Measurements from ENCODE around the gene CHST3. TPM values are rescaled to one million over a fixed set of nuclear protein-coding genes. Genes with fewer than 3 reads are reported as not detected.
"Not testable (repeated sequence)": the region's sequence is repeated elsewhere in the genome, so short reads cannot be mapped to it uniquely, and the experiment has no call there.

CHST3 gene
- total RNA-seq, 1 experiment from 2014 or later, result 9.4 TPM

- not testable (repeated sequence) for DNase-seq (ENCODE audit: low read depth)
Observed at GRCh38 chr10:71988895-71989294, 24.7 kb downstream of the CHST3 start.

- DNase-seq (ENCODE audit: low read depth), result no peak
Observed at GRCh38 chr10:71989661-71990454, 25.7 kb downstream of the CHST3 start.

- no peak for DNase-seq (ENCODE audit: low read depth)
Observed at GRCh38 chr10:71990706-71991269, 26.6 kb downstream of the CHST3 start.

GRCh38 chr10:71995449-71995848 is 31.3 kb downstream of the CHST3 start:
- no peak for DNase-seq (ENCODE audit: low read depth)

- no peak for DNase-seq (ENCODE audit: low read depth)
Observed at GRCh38 chr10:71995887-71996575, 31.8 kb downstream of the CHST3 start.

GRCh38 chr10:71996592-71997371 is 32.6 kb downstream of the CHST3 start:
- peak; percentile 31 for DNase-seq (ENCODE audit: low read depth)

- no peak for DNase-seq (ENCODE audit: low read depth)
Observed at GRCh38 chr10:71998119-71998839, 34.1 kb downstream of the CHST3 start.

- DNase-seq (ENCODE audit: low read depth), result peak; percentile 91
Observed at GRCh38 chr10:71998840-71999194, 34.6 kb downstream of the CHST3 start.

GRCh38 chr10:71999360-72000072 is 35.3 kb downstream of the CHST3 start:
- DNase-seq (ENCODE audit: low read depth), result peak; percentile 80

GRCh38 chr10:72000073-72001032 is 36.2 kb downstream of the CHST3 start:
- no peak for DNase-seq (ENCODE audit: low read depth)

GRCh38 chr10:72001033-72001395 is 36.8 kb downstream of the CHST3 start:
- DNase-seq (ENCODE audit: low read depth), result no peak

GRCh38 chr10:72002354-72003295 is 38.4 kb downstream of the CHST3 start:
- no peak for DNase-seq (ENCODE audit: low read depth)

GRCh38 chr10:72006026-72006425 is 41.8 kb downstream of the CHST3 start:
- DNase-seq (ENCODE audit: low read depth), result no peak

- DNase-seq (ENCODE audit: low read depth), result no peak
Observed at GRCh38 chr10:72007246-72007892, 43.2 kb downstream of the CHST3 start.

GRCh38 chr10:72008096-72008981 is 44.1 kb downstream of the CHST3 start:
- DNase-seq (ENCODE audit: low read depth), result no peak

- no peak for DNase-seq (ENCODE audit: low read depth)
Observed at GRCh38 chr10:72009051-72009424, 44.8 kb downstream of the CHST3 start.
